Fibroblast of pulmonary artery (primary cell): ENCODE measurements around the gene ICAM1.
A peak's percentile ranks its signal among the peaks of the same experiment; 100 is the strongest.

ENCODE experiments used
- DNase-seq: peaks from one replicate; pipeline ENCODE4 v3.0.0-alpha.2; 2010; ENCODE audit warnings: low read depth
- H3K4me3 ChIP-seq: replicated peaks from 2 replicates; pipeline ENCODE4 v1.5.1; 2011; ENCODE audit warnings: low read depth, mild to moderate bottlenecking, control low read depth, low read length, moderate library complexity
- CTCF ChIP-seq: IDR thresholded peaks from 2 replicates; pipeline ENCODE4 v1.5.1; 2011; ENCODE audit warnings: mild to moderate bottlenecking, control low read depth, low read length, inconsistent platforms; ENCODE audit errors: missing control alignments

Gene ICAM1

GRCh38 chr19:10258080-10258710 lies 12.7 kb upstream of the ICAM1 start:
- H3K4me3 ChIP-seq, result no peak overlapping the region
- no peak for TF ChIP-seq CTCF
- DNase-seq, result no peak

GRCh38 chr19:10259162-10259905 lies 11.6 kb upstream of the ICAM1 start:
- peak; percentile 73 for TF ChIP-seq CTCF
- peak; percentile 90 for DNase-seq
- H3K4me3 ChIP-seq, result no peak overlapping the region

- TF ChIP-seq CTCF, result no peak
- no peak for DNase-seq
- H3K4me3 ChIP-seq, result no peak overlapping the region
Measured at GRCh38 chr19:10260141-10260584, 10.8 kb upstream of the ICAM1 start.

GRCh38 chr19:10262771-10263170 lies 8.1 kb upstream of the ICAM1 start:
- peak; percentile 38 for DNase-seq
- no peak overlapping the region for H3K4me3 ChIP-seq
- TF ChIP-seq CTCF, result no peak

- DNase-seq, result no peak
- TF ChIP-seq CTCF, result no peak
- H3K4me3 ChIP-seq, result no peak overlapping the region
Measured at GRCh38 chr19:10266706-10267105, 4.2 kb upstream of the ICAM1 start.

- no peak for TF ChIP-seq CTCF
- H3K4me3 ChIP-seq, result no peak overlapping the region
- DNase-seq, result no peak
Measured at GRCh38 chr19:10268071-10268470, 2.8 kb upstream of the ICAM1 start.
